Testis (tissue), 2 donors: Measurements from ENCODE around the gene TMEM37.

ENCODE experiments used
- POLR2A ChIP-seq: fragments of 450-650 bp; IDR thresholded peaks from one replicate; pipeline ENCODE4 v1.6.1; 2017; ENCODE audit warnings: antibody characterized with exemption, mild to moderate bottlenecking, moderate library complexity
- TF ChIP-seq, protein P1 (sequence below), 3 experiments: fragments of 450-650 bp in 2 of 3; fragments of 200-600 bp in 1 of 3; sonication (generic) in 1 of 3; IDR thresholded peaks; one replicate each; pipeline ENCODE4 v1.5.1; 2016 to 2019; ENCODE audit warnings: antibody characterized with exemption in 3 of 3, mild to moderate bottlenecking in 2 of 3, moderate library complexity in 1 of 3

DNA sequence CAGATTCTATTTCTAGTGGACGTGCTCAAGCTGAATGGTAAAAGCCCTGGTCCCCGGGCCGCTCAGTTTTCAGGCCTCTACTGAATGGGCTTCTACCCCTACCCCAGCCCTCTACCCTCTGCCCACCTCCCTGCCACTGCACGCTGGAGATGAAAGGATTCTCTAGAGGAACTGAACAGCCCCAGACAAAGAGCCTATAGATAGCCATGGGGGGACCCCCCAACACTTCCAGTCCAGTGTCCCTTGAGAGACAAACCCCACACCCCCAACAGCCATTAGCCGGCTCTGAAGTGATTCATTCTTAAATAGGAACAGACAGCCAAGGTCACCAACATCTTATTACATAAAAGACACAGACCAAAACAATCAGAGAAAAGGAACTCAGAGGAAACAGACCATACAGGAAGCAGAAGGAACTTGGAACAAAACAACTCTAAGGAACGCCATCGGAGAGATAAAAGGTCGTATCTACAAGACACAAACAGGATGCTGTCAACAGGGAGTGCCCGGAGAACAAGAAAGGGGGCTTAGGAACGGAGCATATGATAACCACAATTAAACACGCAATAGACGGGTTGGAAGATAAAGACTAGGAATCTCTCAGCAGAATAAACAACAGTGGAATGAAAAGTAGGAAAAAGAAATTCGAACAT is 23.5 kb downstream of the TMEM37 start:
- TF ChIP-seq, protein P1, sequence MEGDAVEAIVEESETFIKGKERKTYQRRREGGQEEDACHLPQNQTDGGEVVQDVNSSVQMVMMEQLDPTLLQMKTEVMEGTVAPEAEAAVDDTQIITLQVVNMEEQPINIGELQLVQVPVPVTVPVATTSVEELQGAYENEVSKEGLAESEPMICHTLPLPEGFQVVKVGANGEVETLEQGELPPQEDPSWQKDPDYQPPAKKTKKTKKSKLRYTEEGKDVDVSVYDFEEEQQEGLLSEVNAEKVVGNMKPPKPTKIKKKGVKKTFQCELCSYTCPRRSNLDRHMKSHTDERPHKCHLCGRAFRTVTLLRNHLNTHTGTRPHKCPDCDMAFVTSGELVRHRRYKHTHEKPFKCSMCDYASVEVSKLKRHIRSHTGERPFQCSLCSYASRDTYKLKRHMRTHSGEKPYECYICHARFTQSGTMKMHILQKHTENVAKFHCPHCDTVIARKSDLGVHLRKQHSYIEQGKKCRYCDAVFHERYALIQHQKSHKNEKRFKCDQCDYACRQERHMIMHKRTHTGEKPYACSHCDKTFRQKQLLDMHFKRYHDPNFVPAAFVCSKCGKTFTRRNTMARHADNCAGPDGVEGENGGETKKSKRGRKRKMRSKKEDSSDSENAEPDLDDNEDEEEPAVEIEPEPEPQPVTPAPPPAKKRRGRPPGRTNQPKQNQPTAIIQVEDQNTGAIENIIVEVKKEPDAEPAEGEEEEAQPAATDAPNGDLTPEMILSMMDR (IDR thresholded peaks at IDR 0.05), result no peak
- TF ChIP-seq POLR2A, result no peak
